ENCODE data around the gene SLC66A1.

The SLC66A1 gene

DNA sequence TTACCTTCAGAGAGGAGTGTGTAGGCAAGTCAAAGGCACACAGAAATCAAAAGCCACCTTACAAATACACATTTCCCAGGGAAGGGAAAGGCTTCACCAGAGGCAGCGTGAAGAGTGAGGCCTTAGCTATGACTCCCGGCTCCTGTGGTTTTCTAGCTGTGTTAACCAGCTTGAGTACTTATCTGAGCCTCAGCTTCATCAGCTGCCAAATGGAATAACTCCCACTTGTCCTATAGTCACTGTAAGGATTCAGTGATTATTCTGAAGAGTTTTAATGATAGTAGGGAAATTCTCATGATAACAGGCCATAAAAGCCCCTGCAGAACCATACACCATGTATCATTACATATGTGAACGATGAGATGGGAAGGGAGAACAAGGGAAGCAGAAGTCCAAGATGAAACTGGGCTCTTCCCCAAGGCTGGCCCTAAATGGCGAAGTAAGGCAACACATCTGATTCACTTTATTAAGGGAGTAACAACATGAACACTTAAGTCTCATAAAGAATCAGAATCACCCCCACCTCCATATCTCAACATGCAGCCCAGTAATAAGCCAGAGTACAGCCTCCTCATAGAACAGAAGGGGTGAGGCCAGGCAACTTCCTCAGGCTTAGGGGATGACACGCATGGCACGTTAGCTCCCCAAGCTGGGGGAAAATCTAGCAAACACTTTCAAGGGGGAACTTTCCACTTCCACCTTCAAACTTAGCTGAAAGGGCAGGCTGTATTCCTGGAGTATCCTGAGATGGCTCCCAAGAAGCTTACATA is 63.7 kb downstream of the SLC66A1 start:
- no peak for DNase-seq (ENCODE audit: low read depth in 2 of 3, low spot score in 1 of 3)

GRCh38 chr1:19376428-19377372 is 64.6 kb downstream of the SLC66A1 start:
- DNase-seq (ENCODE audit: low read depth in 2 of 3, low spot score in 1 of 3), result no peak

DNA sequence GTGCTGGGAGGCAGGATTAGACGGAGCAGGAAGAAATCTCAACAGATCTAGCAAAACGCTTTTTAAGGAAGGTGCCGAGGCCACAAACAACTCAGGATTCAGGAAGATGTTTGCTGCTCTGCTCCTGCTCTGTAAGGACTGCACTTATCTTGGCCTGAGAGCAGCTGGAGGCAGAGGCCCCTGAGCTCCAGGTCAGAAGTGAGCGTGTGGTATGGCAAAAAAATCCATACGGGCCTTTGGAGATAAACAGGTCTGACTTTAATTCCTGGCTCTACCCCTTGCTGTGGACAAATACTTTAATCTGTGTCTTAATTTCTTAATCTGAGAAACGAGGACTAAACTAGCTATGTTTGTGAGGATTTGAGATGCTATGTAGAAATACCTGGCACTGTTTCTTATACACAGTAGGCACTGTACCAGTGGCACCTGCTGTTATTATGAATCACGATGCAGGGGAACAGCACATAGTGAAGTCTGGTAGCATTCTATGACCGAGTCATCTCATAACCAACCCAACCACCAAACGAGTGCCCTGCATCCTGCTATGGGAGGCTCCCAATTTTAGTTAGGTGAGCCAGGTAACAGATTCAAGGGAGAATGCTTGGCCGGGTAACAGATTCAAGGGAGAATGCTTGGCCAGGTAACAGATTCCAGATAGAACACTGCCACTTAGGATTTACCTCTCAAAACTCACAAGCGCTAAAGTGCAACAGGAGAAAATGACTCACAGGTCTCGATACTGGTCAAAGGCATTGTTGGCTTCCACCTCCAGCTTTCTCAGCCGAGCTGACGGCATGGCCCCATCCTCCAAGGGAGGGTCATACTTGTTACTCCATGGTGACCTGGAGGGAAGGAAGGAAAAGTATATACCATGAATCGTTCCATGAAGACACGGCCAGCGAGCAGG is 65.9 kb downstream of the SLC66A1 start:
- peak in 1 of 3 donors; percentile 21 for DNase-seq (ENCODE audit: low read depth in 2 of 3, low spot score in 1 of 3)
